Parathyroid adenoma (tissue), 2 donors: ENCODE data around the gene LSM7.

ENCODE experiments used
- H2AFZ ChIP-seq: fragments of 300-600 bp; sonication (generic); one replicate; pipeline ENCODE4 v1.7.0; 2017; ENCODE audit warnings: antibody characterized with exemption, mild to moderate bottlenecking
- H3K27ac ChIP-seq: fragments of 300-600 bp; sonication (generic); one replicate; pipeline ENCODE4 v1.7.0; 2017
- H3K27me3 ChIP-seq: fragments of 300-600 bp; sonication (generic); one replicate; pipeline ENCODE4 v1.7.0; 2017; ENCODE audit warnings: low read length; ENCODE audit not compliant: control insufficient read depth, insufficient read depth
- H3K36me3 ChIP-seq: fragments of 300-600 bp; sonication (generic); one replicate; pipeline ENCODE4 v1.7.0; 2017; ENCODE audit warnings: low read length; ENCODE audit not compliant: control insufficient read depth, insufficient read depth
- H3K4me1 ChIP-seq: fragments of 300-600 bp; sonication (generic); one replicate; pipeline ENCODE4 v1.7.0; 2017; ENCODE audit warnings: control low read depth
- H3K4me2 ChIP-seq: fragments of 300-600 bp; sonication (generic); one replicate; pipeline ENCODE4 v1.7.0; 2017; ENCODE audit warnings: low read length
- H3K4me3 ChIP-seq: fragments of 300-600 bp; sonication (generic); one replicate; pipeline ENCODE4 v1.7.0; 2017; ENCODE audit warnings: low read depth, low read length
- H3K79me2 ChIP-seq: fragments of 300-600 bp; sonication (generic); one replicate; pipeline ENCODE4 v1.7.0; 2017; ENCODE audit warnings: control low read depth
- H3K9ac ChIP-seq: fragments of 300-600 bp; sonication (generic); one replicate; pipeline ENCODE4 v1.7.0; 2017; ENCODE audit warnings: mild to moderate bottlenecking
- H3K9me3 ChIP-seq: fragments of 300-600 bp; sonication (generic); one replicate; pipeline ENCODE4 v1.7.0; 2017; ENCODE audit warnings: low read length; ENCODE audit not compliant: control insufficient read depth
- CTCF ChIP-seq: fragments of 300-600 bp; sonication (generic); IDR thresholded peaks from one replicate; pipeline ENCODE4 v1.7.0; 2017; ENCODE audit warnings: antibody characterized with exemption, mild to moderate bottlenecking
- donor health status: primary hyperparathyroidism.

LSM7 gene

GRCh38 chr19:2290441-2291184 is 37.8 kb downstream of the LSM7 start:
- peaks cover 12% of the 10 kb centered on the region for H3K27me3 ChIP-seq
- no peaks in the 10 kb centered on the region for H3K79me2 ChIP-seq
- H3K9me3 ChIP-seq: no peaks in the 10 kb centered on the region
- no peak for TF ChIP-seq CTCF
- H3K4me3 ChIP-seq: no peak overlapping the region
- peak overlapping the region; percentile 50 for H2AFZ ChIP-seq
- H3K27ac ChIP-seq: no peak overlapping the region
- peaks cover 6% of the 10 kb centered on the region for H3K4me1 ChIP-seq
- H3K4me2 ChIP-seq: peak overlapping the region; percentile 27
- no peaks in the 10 kb centered on the region for H3K36me3 ChIP-seq
- H3K9ac ChIP-seq: no peak overlapping the region

GRCh38 chr19:2289714-2290435 is 38.5 kb downstream of the LSM7 start:
- Histone ChIP-seq H3K4me1 (peaks cover 6% of the 10 kb centered on the region), H3K79me2 (no peaks in the 10 kb centered on the region), H3K36me3 (no peaks in the 10 kb centered on the region), H2AFZ (peak overlapping the region; percentile 50), H3K4me2 (peak overlapping the region; percentile 27), H3K27me3 (peaks cover 12% of the 10 kb centered on the region), H3K4me3 (no peak overlapping the region), H3K9me3 (no peaks in the 10 kb centered on the region), H3K9ac (no peak overlapping the region), H3K27ac (no peak overlapping the region)
- TF ChIP-seq CTCF: no peak

GRCh38 chr19:2288818-2289713 is 39.3 kb downstream of the LSM7 start:
- no peak overlapping the region for H2AFZ ChIP-seq
- H3K27ac ChIP-seq: peak overlapping the region; percentile 24
- H3K36me3 ChIP-seq: no peaks in the 10 kb centered on the region

GRCh38 chr19:2288338-2288817 is 40.0 kb downstream of the LSM7 start:
- no peak for TF ChIP-seq CTCF
- H3K27me3 ChIP-seq: peaks cover 6% of the 10 kb centered on the region
- H3K4me2 ChIP-seq: no peak overlapping the region

More at GRCh38 chr19:2288818-2289713, 39.3 kb downstream of the LSM7 start:
- no peaks in the 10 kb centered on the region for H3K79me2 ChIP-seq
- H3K4me2 ChIP-seq: no peak overlapping the region
- peaks cover 9% of the 10 kb centered on the region for H3K27me3 ChIP-seq
- H3K9ac ChIP-seq: no peak overlapping the region
- TF ChIP-seq CTCF: no peak
- peaks cover 6% of the 10 kb centered on the region for H3K4me1 ChIP-seq
- H3K4me3 ChIP-seq: no peak overlapping the region
- H3K9me3 ChIP-seq: no peaks in the 10 kb centered on the region

More at GRCh38 chr19:2288338-2288817, 40.0 kb downstream of the LSM7 start:
- Histone ChIP-seq H3K36me3 (no peaks in the 10 kb centered on the region), H3K9me3 (no peaks in the 10 kb centered on the region), H3K27ac (no peak overlapping the region), H3K79me2 (no peaks in the 10 kb centered on the region), H3K4me1 (peaks cover 6% of the 10 kb centered on the region), H3K4me3 (no peak overlapping the region), H2AFZ (no peak overlapping the region), H3K9ac (no peak overlapping the region)
